ENCODE measurements around the gene COQ8B.

DNA sequence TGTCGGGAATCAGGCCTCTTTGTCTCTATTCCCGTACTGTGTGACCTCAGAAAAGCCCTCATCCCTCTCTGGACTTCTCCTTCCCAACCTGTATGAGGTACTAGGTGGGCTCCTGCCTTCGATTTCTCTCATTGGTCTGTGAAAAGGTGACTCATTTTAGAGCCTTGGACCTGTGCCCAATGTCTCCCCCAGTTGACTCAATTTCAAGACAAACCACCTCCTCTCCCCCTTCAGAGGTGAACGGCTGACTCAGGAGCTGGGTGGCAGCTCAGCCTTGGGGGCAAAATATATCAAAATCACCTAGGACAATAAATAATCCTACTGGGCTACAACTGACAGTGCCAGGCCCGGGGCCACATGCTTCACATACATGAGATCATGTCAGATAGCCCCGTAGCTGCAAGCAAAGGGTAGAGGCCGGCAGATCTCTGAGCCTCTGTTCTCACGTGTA lies 630 bp downstream of the COQ8B start:
- TF ChIP-seq CTCF (conservative IDR thresholded peaks at IDR 0.05; ENCODE audit: low read depth, low read length) (no peak), EZH2 (IDR thresholded peaks at IDR 0.05; ENCODE audit: low read length, unreplicated experiment) (no peak), EZH2phosphoT487 (IDR thresholded peaks at IDR 0.05; ENCODE audit: borderline replicate concordance, low read length) (no peak)
